GM19438 (cell line): ENCODE data around the gene HS1BP3.

Experiments
- ATAC-seq: cut with Tn5 transposase; IDR thresholded peaks from one replicate; pipeline ENCODE4 v1.9.1; 2021; ENCODE audit warnings: low read depth; ENCODE audit not compliant: unreplicated experiment

HS1BP3 gene

GRCh38 chr2:20648206-20648605 is 2.7 kb downstream of the HS1BP3 start:
- no peak for ATAC-seq

GRCh38 chr2:20647738-20648137 is 3.2 kb downstream of the HS1BP3 start:
- no peak for ATAC-seq

GRCh38 chr2:20647211-20647610 is 3.7 kb downstream of the HS1BP3 start:
- no peak for ATAC-seq

GRCh38 chr2:20646446-20646845 is 4.5 kb downstream of the HS1BP3 start:
- no peak for ATAC-seq

DNA sequence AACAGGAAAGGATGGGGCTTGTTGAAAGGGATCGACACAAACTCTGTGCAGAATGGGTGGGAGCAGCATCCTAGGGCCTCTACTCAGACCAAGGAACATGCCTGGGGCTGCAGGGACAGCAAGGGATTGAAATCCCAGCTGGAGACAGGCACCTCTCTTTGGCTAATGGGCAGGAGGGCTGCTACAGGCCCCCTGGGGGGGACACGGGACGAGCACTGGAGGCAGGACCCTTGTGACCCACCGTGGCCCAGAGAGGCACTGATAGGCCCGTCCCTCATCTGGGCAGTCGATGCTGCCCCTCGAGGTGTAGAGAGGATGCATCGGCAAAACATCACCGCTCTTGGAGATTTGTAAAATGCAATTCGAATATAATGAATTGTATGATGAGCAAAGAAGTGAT is 5.1 kb downstream of the HS1BP3 start:
- no peak for ATAC-seq

- ATAC-seq = no peak
These were observed 5.6 kb downstream of the HS1BP3 start for GRCh38 chr2:20645301-20645701.

- no peak for ATAC-seq
These were observed 7.1 kb downstream of the HS1BP3 start for GRCh38 chr2:20643826-20644225.

- no peak for ATAC-seq
These were observed 7.8 kb downstream of the HS1BP3 start for GRCh38 chr2:20643060-20643459.

DNA sequence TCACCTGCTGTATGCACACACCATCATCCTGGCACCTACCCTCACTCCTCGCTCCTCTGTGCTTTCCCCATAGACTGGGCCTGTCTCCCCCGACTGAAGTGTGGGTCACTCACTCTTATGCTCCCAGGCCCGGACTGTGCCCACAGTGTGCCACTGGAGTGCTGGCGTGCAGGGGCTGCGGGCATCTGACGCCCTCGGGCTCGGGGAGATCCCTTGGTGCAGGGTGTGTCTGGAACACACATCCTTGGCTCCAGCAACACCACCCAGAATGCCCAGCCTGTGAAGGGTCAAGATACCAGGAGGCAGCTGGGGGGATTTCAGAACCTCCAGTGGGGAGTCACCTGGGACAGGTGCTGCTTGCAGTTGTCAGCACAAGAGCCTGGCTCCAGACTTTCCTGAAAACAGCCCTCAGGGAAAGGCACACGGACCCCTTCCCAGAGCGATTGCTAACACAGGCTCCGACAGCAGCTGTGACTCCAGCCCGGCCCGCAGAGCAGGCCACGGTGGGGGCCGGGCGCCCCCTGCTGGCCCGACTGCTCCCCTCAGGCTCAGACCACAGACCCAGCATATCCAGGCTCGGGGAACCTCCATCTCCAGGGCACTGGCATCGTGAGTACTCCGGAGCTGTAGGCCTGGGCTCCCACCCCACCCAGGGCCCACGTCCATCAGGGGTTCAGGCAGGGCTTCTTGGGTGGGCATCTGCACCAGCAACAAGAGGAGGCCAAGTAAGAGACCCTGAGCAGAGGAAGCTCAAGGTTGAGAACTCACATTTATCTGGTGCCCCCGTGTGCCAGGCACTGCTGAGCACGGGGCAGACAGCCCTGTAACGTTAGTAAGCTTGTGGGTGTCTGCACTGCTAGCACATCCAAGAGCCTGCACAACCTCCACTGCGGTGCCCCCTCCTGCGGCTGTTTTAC is 8.6 kb downstream of the HS1BP3 start:
- peak; percentile 94 for ATAC-seq

GRCh38 chr2:20641123-20641985 is 9.5 kb downstream of the HS1BP3 start:
- no peak for ATAC-seq

GRCh38 chr2:20640411-20641122 is 10.3 kb downstream of the HS1BP3 start:
- ATAC-seq = no peak

GRCh38 chr2:20638646-20639430 is 12.1 kb downstream of the HS1BP3 start:
- ATAC-seq = no peak

DNA sequence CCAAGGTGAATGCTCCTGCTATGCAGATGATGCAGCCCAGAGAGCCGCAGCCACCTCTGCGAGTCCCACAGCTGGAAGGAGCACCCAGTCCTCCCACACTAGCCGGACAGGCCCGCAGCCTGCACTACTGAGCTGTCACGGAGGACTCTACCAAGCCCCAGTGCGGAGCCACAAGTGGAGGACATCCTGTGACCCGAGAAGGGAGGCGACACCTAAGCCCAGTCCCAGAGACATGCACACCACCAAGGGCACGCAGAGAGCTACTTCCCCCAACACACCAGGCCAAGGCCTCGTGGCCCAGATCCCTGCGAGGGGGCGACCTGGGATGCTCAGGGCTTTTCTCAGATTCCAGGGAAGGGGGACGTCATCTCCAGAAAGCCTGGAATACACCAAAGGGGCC is 12.9 kb downstream of the HS1BP3 start:
- no peak for ATAC-seq

DNA sequence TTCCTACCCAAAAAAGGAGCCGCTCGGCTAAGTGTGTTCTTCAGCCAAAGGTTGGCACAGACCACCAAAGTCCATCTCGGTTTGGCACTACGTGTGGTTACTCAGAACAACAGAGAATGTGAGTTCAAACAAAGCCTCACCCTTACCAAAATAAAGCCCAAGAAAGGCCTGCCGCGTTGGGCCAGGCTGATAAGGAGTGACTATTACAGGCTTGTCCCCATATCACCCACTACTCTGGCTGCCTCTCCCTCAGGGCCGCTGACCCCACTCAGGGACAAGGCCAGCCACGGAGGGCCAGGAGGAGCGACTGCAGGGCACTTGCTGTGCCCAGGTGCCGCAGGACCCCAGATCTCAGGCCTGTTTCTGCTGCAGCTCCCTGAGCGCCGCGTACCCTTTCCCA is 13.8 kb downstream of the HS1BP3 start:
- no peak for ATAC-seq

DNA sequence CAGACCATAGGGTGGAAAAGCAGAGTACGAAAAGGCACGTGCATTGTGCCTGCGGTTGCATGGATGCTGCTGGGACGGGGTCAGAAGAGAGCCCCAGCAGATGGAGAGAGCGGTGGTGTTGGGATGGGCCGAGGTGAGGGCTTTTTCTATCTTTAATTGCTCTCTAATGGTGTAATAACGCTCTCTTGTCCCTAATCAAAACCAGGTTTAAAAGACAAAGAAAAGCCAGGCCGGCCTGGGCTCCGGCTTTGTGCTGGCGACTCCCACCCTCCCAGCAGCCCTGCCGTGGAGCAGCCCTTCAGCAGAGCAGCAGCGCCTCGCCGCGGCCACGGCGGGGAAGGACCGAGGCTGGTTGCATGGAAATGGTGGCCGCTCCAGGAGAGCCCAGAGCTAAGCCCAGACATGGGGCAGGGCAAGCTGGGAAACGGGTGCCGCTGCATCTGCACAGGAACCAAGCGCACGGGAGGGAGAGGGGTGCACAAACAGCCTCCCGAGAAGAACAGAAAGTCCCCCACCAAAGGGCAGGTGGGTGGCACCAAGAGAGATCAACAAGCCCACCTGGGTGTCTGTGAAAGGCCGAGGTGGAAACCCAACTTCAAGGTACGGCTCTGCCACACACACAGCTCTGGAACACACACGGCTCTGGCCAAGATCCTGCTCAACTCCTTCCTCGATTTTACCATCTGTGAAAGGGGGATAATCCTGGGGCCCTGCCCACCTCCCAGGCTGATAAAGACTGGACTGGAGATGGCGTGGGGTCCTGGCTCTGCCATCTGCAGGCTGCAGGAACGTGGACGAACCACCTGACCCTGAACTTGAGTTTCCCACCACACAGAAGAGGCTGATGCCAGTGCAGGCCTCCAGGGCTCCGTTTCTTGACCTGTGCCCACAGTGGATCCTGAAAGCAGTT is 15.0 kb downstream of the HS1BP3 start:
- peak; percentile 61 for ATAC-seq

GRCh38 chr2:20635113-20635510 is 15.8 kb downstream of the HS1BP3 start:
- ATAC-seq = no peak

DNA sequence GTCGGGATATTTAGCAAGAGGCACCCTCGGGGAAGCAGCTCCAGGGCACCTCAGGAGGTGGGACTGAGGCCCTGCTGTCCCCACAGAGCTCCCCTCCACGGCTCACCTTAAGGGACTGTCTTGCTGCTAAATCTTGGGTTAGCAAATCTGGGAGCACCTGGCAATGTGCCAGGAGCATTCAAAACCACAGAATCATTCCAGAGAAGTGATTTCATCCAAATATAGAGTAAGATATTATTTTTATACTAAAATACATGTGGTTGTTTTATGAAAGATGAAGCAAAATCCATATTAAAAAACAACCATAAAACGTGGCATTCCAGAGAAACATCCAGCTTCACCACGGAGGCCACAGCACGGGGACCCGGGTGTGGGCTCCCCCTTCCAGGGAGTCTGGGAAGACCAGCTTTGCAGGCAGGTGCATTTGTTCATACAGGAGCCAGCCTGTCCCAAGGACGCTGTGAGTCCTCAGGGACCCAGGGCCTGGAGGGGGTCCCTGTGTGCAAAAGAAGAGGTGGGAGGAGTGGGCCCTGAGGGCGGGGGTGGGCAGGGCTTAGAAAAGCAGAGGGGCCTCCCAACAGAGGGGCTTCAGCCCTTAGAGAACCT is 16.3 kb downstream of the HS1BP3 start:
- peak; percentile 6 for ATAC-seq

- peak; percentile 71 for ATAC-seq
These were observed 16.9 kb downstream of the HS1BP3 start for GRCh38 chr2:20633794-20634506.
